C4-2B (cell line): ENCODE measurements around the gene HIGD2B.
"Not testable (repeated sequence)": the region's sequence is repeated elsewhere in the genome, so short reads cannot be mapped to it uniquely, and the experiment has no call there.

ENCODE experiments used
- H3K27ac ChIP-seq: fragments of 450-650 bp; 2 replicates; pipeline ENCODE4 v1.5.1; 2017
- CTCF ChIP-seq: fragments of 450-650 bp; conservative IDR thresholded peaks from 2 replicates; pipeline ENCODE4 v1.5.1; 2017; ENCODE audit warnings: mild to moderate bottlenecking
- ZFX ChIP-seq: fragments of 450-650 bp; IDR thresholded peaks from 2 replicates; pipeline ENCODE4 v1.6.1; 2017

HIGD2B gene

GRCh38 chr15:72685925-72686794, at the start of gene HIGD2B, which contains the start of gene BBS4:
TSS of gene HIGD2B (minus strand) at chr15:72686182. CDS start at chr15:72676374, 9,808 bp downstream.
TSS of gene BBS4 (plus strand) at chr15:72686207. CDS start at chr15:72686228, 21 bp downstream.
- TF ChIP-seq ZFX = peak; percentile 75; the same call in 1 of the 2 replicates
- no peak for TF ChIP-seq CTCF
- peak within 1 kb of the TSS; percentile 91 for H3K27ac ChIP-seq

GRCh38 chr15:72735111-72735510, 49.1 kb upstream of the HIGD2B start:
- H3K27ac ChIP-seq = peak overlapping the region; percentile 97
- TF ChIP-seq CTCF = no peak
- no peak for TF ChIP-seq ZFX

GRCh38 chr15:72733941-72734738, 48.2 kb upstream of the HIGD2B start:
- TF ChIP-seq CTCF (no peak), ZFX (no peak)
- H3K27ac ChIP-seq = peak overlapping the region; percentile 97

GRCh38 chr15:72732516-72732915, 46.5 kb upstream of the HIGD2B start:
- peak overlapping the region; percentile 96 for H3K27ac ChIP-seq
- TF ChIP-seq ZFX = no peak
- peak; percentile 27 for TF ChIP-seq CTCF

GRCh38 chr15:72732086-72732485, 46.1 kb upstream of the HIGD2B start:
- no peak for TF ChIP-seq ZFX
- TF ChIP-seq CTCF = no peak
- H3K27ac ChIP-seq = no peak overlapping the region

- no peak overlapping the region for H3K27ac ChIP-seq
- no peak for TF ChIP-seq CTCF
- no peak for TF ChIP-seq ZFX
Measured at GRCh38 chr15:72728821-72729220, 42.8 kb upstream of the HIGD2B start.

GRCh38 chr15:72728249-72728648, 42.3 kb upstream of the HIGD2B start:
- H3K27ac ChIP-seq = not testable (repeated sequence)
